GM21526 (cell line): ENCODE measurements around the gene HOXA3.

Source experiments
- ATAC-seq: cut with Tn5 transposase; IDR thresholded peaks from one replicate; pipeline ENCODE4 v1.9.1; 2021; ENCODE audit warnings: moderate library complexity; ENCODE audit not compliant: unreplicated experiment, low FRiP score

The HOXA3 gene

GRCh38 chr7:27106901-27107240 is 45.5 kb downstream of the HOXA3 start:
- ATAC-seq: no peak

- no peak for ATAC-seq
Measured at GRCh38 chr7:27106181-27106900, 46.0 kb downstream of the HOXA3 start.

DNA sequence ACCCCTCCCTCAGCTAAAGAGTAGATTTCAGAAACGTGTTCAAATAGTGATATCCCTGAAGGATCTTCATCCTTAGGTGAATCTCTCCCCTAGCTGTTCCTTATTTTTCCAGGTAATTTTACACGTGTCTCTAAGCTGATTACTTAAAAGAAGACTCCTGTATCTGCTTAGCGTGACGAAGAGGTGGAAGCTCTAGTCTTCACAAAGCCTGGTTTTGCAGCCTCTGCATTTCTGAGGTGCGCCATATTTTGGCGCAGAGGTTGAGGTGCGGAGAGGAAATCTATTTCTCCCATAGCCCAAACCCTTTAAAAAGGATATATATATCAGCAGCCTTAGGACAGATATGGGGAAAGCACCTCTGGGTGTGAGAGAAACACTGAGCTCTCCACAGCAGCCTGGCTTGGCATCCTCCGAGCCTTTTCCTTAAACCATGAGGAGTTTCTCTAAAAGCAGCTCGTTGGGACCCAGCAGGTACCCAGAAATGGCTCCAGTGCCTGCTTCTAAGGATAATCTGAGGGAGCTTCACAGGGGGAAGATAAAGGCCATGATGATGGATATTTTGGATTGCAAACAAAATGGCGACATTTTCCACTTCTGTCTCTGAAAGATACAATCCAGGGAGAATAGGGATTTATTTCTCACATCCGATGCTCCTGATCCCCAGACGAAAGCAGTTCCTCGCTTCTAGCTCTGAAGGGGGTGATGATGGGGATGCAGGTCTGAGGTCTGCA is 46.9 kb downstream of the HOXA3 start:
- ATAC-seq: no peak

GRCh38 chr7:27104341-27105058 is 47.9 kb downstream of the HOXA3 start:
- no peak for ATAC-seq

DNA sequence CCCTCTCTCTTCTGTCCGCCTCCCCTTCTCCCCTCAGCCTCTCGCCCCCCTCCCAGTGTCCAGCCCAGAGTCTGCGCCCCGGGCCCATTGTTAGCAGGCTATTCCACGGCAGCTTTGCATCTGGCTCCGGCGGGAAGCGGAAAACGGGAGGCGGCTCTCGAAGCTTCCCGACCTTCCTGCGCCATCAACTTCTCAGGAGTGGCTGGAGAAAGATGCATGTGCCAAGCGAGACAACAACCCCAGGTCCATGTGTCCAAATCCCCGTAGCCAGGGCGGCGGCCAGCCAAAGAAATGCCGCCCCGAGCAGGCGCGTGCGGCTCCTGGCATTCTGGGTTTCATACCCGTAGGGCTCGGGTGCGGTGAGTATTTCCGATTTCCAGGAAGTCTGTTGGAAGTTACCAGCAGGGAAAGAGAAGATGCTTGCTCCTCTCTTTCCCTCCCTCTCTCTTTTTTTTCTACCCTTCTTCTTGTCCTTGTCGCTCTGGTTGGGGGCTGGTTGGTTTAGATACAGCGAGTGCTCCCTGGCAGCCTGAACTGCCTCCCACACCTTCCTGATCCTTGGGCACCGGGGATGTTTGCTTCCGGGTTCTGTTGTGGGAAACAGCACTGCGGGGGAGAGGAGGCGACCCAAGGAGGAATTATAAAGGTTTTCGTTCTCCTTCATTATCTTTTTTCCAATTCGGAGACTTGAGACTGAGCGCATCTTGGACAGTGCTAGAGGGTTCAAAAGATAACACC is 48.7 kb downstream of the HOXA3 start:
- ATAC-seq: no peak

- ATAC-seq: no peak
Measured at GRCh38 chr7:27102581-27103442, 49.6 kb downstream of the HOXA3 start, which contains the start of gene HOXA2. Gene HOXA2, minus strand, starts transcription at chr7:27102683. Its CDS starts 183 bp downstream, at chr7:27102500.

GRCh38 chr7:27101957-27102580 is 50.3 kb downstream of the HOXA3 start:
- ATAC-seq: no peak

DNA sequence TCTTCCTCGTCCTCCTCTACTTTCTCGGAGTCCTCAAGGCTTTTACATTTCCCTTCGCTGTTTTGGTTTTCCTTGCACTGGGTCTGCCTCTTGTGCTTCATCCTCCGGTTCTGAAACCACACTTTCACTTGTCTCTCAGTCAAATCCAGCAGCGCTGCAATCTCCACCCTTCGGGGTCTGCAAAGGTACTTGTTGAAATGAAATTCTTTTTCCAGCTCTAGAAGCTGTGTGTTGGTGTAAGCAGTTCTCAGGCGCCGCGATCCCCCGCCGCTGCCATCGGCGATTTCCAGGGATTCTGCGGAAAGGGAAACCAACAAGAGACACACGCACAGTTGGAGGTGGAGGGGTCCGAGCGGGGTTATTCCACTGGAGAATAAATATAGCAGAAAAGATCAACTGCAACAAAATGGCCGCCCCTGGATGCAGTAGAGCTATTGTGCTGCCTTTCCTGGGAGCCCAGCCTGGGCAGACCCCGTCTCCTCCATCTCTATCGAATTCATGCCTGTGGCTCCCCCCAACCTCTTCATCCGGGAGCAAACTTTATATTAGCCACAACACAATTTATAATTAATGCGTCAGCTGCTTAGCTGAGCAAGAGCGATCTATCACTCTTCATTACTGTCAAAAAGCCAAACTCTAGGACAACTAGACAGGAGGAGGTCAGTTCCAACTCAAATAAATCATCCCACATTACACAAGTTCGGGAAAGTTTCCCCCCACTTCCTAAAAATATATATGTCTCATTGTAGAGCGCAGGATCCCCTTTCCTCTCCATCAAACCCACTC is 51.0 kb downstream of the HOXA3 start:
- no peak for ATAC-seq

- ATAC-seq: no peak
Measured at GRCh38 chr7:27100694-27101170, 51.7 kb downstream of the HOXA3 start.

DNA sequence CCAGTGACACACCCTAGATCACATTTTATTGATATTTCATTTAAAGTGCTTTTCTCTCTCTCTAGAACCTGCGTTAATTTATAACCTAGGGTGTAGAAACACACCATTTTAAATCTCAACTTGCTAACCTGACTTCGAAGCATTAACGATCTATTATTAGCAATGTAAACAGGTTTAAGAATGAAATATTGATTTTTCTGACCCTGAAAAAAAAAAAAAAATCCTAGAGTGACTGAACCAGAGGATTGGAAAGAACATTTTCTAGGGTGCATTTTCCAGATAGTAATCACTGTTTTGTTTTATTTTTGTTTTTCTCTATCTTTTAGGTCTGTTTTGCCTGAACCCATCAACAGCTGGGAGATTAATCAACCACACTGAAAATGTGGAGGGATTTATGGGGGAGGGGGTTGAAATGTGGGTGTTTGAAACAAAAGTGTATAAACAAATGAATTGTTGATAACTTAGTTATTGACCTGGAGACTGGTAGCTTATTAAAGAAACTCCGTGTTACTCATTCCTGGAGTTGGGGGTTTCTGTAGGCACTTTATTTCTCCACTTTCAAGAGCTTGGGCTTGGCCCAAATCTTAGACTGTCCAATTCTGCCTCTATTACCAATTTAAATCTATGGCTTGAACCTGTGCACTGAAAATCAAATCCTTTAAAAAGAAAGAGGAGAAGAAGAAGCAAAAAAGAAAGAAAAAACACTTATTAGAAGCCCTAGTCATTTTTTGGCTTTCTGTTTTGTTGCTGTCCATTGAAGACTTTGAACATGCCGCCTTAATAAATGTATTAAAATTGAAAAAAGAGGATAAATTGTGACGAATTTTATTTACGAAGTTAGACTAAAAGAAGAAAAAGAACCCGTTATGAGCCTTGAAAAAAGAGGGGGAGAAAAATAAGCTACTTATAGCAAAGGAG is 52.7 kb downstream of the HOXA3 start:
- ATAC-seq: no peak

- ATAC-seq: no peak
Measured at GRCh38 chr7:27098578-27099451, 53.6 kb downstream of the HOXA3 start.

GRCh38 chr7:27097686-27098577 is 54.5 kb downstream of the HOXA3 start:
- ATAC-seq: no peak

DNA sequence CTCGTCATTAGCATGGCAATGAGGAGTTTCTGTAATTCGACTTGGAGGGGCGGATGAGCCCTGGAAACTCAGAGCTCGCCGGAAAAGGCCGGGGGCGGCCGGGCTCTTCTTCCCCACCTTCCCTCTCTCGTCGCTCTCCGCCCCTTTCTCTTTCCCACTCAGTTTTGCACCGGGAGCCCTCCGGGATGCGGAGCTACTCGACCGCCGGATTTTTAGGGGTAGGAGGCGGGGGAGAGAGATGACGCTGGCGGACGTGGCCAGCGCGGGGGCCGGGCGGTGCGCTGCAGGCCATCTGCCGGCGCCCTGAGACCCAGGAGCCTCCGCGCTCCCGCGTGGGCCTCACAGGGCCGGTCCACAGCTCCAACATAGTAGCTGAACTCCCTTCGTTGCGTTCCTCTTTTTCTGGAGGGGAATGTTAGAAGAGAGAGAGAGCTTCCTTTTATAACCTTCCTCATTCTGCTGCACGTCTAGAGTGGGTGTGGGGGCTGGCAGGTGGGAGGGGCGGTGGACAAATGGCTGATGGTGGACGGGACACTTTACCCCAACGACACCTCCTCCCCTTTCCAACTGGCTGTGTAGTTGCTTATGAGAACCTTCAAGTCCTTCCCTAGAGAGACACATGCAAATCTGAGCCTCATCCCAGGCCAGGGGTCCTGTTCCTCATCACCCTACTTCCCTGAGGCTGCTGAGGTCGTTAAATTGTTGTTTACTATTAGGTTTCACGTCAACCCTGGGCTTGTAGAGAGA is 55.4 kb downstream of the HOXA3 start:
- ATAC-seq: no peak

- peak; percentile 88 for ATAC-seq
Measured at GRCh38 chr7:27095897-27096767, 56.3 kb downstream of the HOXA3 start, which contains the start of gene HOXA1. Gene HOXA1, minus strand, starts transcription at chr7:27096000. Its CDS starts 88 bp downstream, at chr7:27095912.
